ENCODE data around the gene MAD1L1.

DNA sequence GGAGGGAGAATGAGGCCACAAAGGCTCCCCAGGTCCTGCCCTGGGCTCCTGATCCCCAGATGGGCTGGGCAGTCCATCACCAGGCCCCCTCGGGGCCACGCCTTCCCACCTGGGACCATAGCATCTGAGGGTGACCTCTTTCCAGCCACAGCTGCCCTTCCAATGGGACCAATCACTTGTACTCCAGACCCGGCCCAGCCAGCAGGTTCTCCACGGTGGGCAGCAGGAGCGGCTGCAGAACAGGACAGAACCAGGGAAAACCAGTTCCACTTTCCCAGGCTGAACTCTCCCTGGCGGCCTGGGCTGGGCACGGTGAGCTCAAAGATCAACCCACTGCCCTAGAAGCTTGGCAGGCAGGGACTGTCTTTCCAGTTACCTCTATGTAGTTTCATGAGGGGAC, 257.6 kb downstream of the MAD1L1 start:
- TF ChIP-seq, protein P1, sequence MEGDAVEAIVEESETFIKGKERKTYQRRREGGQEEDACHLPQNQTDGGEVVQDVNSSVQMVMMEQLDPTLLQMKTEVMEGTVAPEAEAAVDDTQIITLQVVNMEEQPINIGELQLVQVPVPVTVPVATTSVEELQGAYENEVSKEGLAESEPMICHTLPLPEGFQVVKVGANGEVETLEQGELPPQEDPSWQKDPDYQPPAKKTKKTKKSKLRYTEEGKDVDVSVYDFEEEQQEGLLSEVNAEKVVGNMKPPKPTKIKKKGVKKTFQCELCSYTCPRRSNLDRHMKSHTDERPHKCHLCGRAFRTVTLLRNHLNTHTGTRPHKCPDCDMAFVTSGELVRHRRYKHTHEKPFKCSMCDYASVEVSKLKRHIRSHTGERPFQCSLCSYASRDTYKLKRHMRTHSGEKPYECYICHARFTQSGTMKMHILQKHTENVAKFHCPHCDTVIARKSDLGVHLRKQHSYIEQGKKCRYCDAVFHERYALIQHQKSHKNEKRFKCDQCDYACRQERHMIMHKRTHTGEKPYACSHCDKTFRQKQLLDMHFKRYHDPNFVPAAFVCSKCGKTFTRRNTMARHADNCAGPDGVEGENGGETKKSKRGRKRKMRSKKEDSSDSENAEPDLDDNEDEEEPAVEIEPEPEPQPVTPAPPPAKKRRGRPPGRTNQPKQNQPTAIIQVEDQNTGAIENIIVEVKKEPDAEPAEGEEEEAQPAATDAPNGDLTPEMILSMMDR (IDR thresholded peaks at IDR 0.05): no peak
- no peak for TF ChIP-seq EP300 (IDR thresholded peaks at IDR 0.05)
